ENCODE data around the gene TTC28.

DNA sequence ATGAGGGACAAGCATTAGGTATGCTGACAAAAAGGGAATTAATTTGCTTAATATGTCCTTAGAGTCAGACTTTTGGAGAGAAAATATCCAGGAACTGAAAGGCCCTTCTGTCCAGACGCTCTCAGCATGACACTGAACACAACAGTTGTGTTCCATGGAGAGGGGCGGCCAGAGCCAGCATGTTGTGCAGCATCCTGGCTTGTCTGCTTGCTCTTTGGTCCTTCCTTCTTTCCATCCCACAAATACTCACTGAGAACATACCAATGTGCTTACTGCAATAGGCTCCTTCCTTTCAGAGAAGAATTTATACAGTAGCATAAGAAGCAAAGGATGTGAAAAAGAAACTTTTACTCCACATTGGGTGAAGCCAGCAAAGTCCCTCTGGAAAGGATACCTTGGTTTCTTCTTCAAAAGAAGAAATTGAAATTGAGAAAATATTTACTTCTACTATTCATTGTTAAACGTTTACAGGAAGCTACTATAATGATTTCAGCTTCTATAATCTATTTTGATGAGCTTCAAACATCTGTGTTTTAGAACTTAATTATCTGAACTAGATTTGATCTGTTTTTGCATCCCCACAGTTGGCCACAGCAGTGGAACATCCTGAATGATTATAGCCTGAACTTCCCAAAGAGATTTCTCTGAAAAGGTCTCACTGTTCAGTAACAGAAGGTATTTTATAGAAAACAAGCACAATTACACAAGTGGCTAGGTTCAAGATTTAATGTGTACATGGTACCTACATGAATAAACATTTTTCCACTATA lies 456.5 kb downstream of the TTC28 start:
- TF ChIP-seq, protein P1, sequence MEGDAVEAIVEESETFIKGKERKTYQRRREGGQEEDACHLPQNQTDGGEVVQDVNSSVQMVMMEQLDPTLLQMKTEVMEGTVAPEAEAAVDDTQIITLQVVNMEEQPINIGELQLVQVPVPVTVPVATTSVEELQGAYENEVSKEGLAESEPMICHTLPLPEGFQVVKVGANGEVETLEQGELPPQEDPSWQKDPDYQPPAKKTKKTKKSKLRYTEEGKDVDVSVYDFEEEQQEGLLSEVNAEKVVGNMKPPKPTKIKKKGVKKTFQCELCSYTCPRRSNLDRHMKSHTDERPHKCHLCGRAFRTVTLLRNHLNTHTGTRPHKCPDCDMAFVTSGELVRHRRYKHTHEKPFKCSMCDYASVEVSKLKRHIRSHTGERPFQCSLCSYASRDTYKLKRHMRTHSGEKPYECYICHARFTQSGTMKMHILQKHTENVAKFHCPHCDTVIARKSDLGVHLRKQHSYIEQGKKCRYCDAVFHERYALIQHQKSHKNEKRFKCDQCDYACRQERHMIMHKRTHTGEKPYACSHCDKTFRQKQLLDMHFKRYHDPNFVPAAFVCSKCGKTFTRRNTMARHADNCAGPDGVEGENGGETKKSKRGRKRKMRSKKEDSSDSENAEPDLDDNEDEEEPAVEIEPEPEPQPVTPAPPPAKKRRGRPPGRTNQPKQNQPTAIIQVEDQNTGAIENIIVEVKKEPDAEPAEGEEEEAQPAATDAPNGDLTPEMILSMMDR (IDR thresholded peaks at IDR 0.05 in 2 of 3, conservative IDR thresholded peaks at IDR 0.05 in 1 of 3; ENCODE audit: control insufficient read depth in 2 of 3, extremely low read depth in 1 of 3, insufficient read depth in 1 of 3, low read depth in 3 of 3, low read length in 3 of 3): no peak
- TF ChIP-seq, protein P2, sequence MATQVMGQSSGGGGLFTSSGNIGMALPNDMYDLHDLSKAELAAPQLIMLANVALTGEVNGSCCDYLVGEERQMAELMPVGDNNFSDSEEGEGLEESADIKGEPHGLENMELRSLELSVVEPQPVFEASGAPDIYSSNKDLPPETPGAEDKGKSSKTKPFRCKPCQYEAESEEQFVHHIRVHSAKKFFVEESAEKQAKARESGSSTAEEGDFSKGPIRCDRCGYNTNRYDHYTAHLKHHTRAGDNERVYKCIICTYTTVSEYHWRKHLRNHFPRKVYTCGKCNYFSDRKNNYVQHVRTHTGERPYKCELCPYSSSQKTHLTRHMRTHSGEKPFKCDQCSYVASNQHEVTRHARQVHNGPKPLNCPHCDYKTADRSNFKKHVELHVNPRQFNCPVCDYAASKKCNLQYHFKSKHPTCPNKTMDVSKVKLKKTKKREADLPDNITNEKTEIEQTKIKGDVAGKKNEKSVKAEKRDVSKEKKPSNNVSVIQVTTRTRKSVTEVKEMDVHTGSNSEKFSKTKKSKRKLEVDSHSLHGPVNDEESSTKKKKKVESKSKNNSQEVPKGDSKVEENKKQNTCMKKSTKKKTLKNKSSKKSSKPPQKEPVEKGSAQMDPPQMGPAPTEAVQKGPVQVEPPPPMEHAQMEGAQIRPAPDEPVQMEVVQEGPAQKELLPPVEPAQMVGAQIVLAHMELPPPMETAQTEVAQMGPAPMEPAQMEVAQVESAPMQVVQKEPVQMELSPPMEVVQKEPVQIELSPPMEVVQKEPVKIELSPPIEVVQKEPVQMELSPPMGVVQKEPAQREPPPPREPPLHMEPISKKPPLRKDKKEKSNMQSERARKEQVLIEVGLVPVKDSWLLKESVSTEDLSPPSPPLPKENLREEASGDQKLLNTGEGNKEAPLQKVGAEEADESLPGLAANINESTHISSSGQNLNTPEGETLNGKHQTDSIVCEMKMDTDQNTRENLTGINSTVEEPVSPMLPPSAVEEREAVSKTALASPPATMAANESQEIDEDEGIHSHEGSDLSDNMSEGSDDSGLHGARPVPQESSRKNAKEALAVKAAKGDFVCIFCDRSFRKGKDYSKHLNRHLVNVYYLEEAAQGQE (IDR thresholded peaks at IDR 0.05; ENCODE audit: low read depth, low read length): no peak
- TF ChIP-seq EZH2 (IDR thresholded peaks at IDR 0.05; ENCODE audit: borderline replicate concordance, control insufficient read depth, low read depth, low read length): no peak
- TF ChIP-seq, protein P3, sequence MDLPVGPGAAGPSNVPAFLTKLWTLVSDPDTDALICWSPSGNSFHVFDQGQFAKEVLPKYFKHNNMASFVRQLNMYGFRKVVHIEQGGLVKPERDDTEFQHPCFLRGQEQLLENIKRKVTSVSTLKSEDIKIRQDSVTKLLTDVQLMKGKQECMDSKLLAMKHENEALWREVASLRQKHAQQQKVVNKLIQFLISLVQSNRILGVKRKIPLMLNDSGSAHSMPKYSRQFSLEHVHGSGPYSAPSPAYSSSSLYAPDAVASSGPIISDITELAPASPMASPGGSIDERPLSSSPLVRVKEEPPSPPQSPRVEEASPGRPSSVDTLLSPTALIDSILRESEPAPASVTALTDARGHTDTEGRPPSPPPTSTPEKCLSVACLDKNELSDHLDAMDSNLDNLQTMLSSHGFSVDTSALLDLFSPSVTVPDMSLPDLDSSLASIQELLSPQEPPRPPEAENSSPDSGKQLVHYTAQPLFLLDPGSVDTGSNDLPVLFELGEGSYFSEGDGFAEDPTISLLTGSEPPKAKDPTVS (IDR thresholded peaks at IDR 0.05; ENCODE audit: low read depth, low read length): no peak
- TF ChIP-seq POLR2A (IDR thresholded peaks at IDR 0.05; ENCODE audit: low read depth, low read length): no peak

Measured in GM12878 (cell line).